Mucosa of stomach (tissue), 1 donor: ENCODE data around the gene CALML4.

ENCODE experiments used
- H3K27me3 ChIP-seq: one replicate; pipeline ENCODE4 v1.7.0; 2013; ENCODE audit warnings: mild to moderate bottlenecking, low read length; ENCODE audit not compliant: control insufficient read depth, insufficient read depth
- H3K36me3 ChIP-seq: one replicate; pipeline ENCODE4 v1.7.0; 2013; ENCODE audit warnings: low read length; ENCODE audit not compliant: control insufficient read depth, insufficient read depth
- H3K4me1 ChIP-seq: one replicate; pipeline ENCODE4 v1.7.0; 2013; ENCODE audit warnings: mild to moderate bottlenecking, low read length; ENCODE audit not compliant: control insufficient read depth, insufficient read depth
- H3K4me3 ChIP-seq: one replicate; pipeline ENCODE4 v1.7.0; 2013; ENCODE audit warnings: low read length
- H3K9ac ChIP-seq: one replicate; pipeline ENCODE4 v1.7.0; 2013; ENCODE audit warnings: mild to moderate bottlenecking, low read length, moderate library complexity
- H3K9me3 ChIP-seq: one replicate; pipeline ENCODE4 v1.7.0; 2013; ENCODE audit warnings: mild to moderate bottlenecking, low read length, moderate library complexity; ENCODE audit not compliant: control insufficient read depth
- donor health status: Pancreatic carcinoma.

CALML4 gene

DNA sequence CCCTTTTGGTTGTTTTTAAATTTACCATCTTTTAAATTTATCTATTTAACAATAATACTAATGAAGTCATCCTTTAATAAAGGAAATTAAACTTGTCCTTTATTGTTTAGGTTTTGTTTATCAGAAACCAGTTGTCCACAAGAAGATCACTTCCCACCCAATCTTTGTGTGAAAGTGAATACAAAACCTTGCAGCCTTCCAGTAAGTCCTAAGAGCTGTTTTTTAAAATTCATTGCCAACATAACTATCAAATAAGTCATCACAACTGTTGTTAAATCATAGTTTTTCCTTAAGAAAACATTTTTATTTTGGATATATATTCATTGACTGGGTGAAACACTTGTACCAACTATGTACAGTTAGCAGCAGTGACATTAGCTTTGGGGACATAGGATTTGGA lies 59.4 kb downstream of the CALML4 start:
- Histone ChIP-seq H3K4me1 (peaks cover 4% of the 10 kb centered on the region), H3K36me3 (no peaks in the 10 kb centered on the region), H3K9ac (no peak overlapping the region), H3K9me3 (no peaks in the 10 kb centered on the region), H3K4me3 (no peak overlapping the region), H3K27me3 (no peaks in the 10 kb centered on the region)

DNA sequence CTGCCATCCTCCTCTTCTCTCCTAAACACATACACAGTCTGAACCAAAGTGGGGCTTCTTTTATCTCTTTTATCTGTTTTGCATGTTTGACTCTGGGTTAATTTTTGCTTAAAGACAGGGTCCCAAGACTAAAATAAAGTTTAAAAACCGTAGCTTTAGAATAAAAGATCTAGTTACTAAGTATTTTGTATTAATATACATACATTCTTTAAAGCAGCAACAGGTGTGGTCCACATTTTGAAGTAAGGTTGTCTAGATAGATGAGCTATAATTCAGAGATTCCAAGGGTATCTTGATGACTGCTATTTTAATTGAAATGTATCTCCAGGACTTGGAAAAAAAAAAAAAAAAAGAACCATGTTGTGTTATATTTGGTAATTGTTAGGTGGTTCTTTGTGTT lies 61.3 kb downstream of the CALML4 start:
- Histone ChIP-seq H3K27me3 (no peaks in the 10 kb centered on the region), H3K36me3 (no peaks in the 10 kb centered on the region), H3K4me1 (peaks cover 10% of the 10 kb centered on the region), H3K4me3 (no peak overlapping the region), H3K9me3 (no peaks in the 10 kb centered on the region), H3K9ac (no peak overlapping the region)

GRCh38 chr15:68143129-68143528 lies 62.0 kb downstream of the CALML4 start:
- Histone ChIP-seq H3K36me3 (no peaks in the 10 kb centered on the region), H3K9me3 (no peaks in the 10 kb centered on the region), H3K9ac (no peak overlapping the region), H3K27me3 (no peaks in the 10 kb centered on the region), H3K4me3 (no peak overlapping the region), H3K4me1 (peaks cover 16% of the 10 kb centered on the region)
